Thoracic aorta (tissue), 2 donors: ENCODE measurements around the gene IFI35. TPM values are rescaled to one million over a fixed set of nuclear protein-coding genes. Genes with fewer than 3 reads are reported as not detected.
A peak's percentile ranks its signal among the peaks of the same experiment; 100 is the strongest.

Source experiments
- ATAC-seq: fragments of 150-250 bp; one replicate; pipeline ENCODE4 v1.8.0; 2017; ENCODE audit warnings: low read depth; ENCODE audit not compliant: insufficient number of reproducible peaks, low FRiP score
- DNase-seq: peaks from one replicate; pipeline ENCODE4 v3.0.0-alpha.2; 2020; ENCODE audit warnings: low spot score
- H3K27ac ChIP-seq, 2 donors: fragments of 200-600 bp; sonication (generic); 1 replicate in 1 of 2; 2 replicates in 1 of 2; pipeline ENCODE4 v1.5.1; 2016; ENCODE audit warnings: mild to moderate bottlenecking in 2 of 2, moderate library complexity in 2 of 2
- H3K27me3 ChIP-seq: fragments of 200-600 bp; sonication (generic); replicated peaks from 2 replicates; pipeline ENCODE4 v1.6.0; 2016; ENCODE audit warnings: mild to moderate bottlenecking; ENCODE audit not compliant: insufficient read depth
- H3K36me3 ChIP-seq: fragments of 200-600 bp; sonication (generic); one replicate; pipeline ENCODE4 v1.5.1; 2016
- H3K4me1 ChIP-seq, 2 donors: fragments of 200-600 bp; sonication (generic); 1 replicate in 1 of 2; 2 replicates in 1 of 2; pipeline versions ENCODE4 v1.5.1 to v1.6.0; 2016; ENCODE audit warnings: low read depth in 2 of 2, mild to moderate bottlenecking in 1 of 2; ENCODE audit not compliant: control insufficient read depth in 1 of 2
- H3K4me3 ChIP-seq: fragments of 200-600 bp; sonication (generic); 2 replicates; pipeline ENCODE4 v1.5.1; 2016; ENCODE audit warnings: mild to moderate bottlenecking
- H3K9me3 ChIP-seq: fragments of 200-600 bp; sonication (generic); 2 replicates; pipeline ENCODE4 v1.5.1; 2016
- total RNA-seq, 2 donors: library from RNA; depleted of rRNA; stranded (reverse); fragments of >200 nt; gene quantifications; one replicate each; pipeline versions ENCODE4 v1.1.0 to v1.2.3, GENCODE V29; 2016
- TF ChIP-seq, protein P1 (sequence below): fragments of 200-600 bp; sonication (generic); IDR thresholded peaks from one replicate; pipeline ENCODE4 v1.5.1; 2019; ENCODE audit warnings: antibody characterized with exemption

The IFI35 gene
- total RNA-seq, 2 donors from 2014 or later, result 34.4 to 34.8 TPM

DNA sequence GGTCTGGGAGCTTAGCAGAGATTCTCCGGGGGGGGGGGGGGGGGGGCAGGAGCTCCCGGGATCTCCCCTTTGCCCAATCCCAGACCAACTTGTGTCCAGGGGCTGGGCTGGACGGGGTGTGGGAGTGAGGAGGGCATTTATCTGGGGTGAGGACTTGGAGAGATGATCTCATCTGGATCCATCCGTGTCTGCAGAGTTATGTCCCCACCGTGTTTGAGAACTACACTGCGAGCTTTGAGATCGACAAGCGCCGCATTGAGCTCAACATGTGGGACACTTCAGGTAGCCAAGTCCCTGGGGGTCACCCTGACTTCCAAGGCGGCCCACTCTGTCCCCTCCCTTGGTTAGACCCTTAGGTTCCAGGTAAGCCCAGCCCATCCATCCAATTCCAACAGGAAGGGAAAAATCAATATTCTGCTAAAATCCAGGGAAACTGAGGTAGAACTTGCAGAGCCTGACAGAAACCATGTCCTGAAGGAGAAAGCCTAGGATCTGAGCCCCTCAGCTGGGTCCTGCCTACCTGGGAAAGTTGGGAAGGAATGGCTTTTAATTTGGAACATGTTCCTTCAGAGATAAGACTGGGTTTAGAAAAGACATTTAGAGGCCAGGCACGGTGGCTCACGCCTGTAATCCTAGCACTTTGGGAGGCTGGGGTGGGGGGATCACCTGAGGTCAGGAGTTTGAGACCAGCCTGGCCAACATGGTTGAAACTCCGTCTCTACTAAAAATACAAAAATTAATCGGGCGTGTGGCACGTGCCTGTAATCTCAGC is 19.4 kb downstream of the IFI35 start:
- H3K27me3 ChIP-seq, result no peaks in the 10 kb centered on the region
- DNase-seq (no peak), ATAC-seq (no peak)
- TF ChIP-seq, protein P1, sequence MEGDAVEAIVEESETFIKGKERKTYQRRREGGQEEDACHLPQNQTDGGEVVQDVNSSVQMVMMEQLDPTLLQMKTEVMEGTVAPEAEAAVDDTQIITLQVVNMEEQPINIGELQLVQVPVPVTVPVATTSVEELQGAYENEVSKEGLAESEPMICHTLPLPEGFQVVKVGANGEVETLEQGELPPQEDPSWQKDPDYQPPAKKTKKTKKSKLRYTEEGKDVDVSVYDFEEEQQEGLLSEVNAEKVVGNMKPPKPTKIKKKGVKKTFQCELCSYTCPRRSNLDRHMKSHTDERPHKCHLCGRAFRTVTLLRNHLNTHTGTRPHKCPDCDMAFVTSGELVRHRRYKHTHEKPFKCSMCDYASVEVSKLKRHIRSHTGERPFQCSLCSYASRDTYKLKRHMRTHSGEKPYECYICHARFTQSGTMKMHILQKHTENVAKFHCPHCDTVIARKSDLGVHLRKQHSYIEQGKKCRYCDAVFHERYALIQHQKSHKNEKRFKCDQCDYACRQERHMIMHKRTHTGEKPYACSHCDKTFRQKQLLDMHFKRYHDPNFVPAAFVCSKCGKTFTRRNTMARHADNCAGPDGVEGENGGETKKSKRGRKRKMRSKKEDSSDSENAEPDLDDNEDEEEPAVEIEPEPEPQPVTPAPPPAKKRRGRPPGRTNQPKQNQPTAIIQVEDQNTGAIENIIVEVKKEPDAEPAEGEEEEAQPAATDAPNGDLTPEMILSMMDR, result no peak
- no peak overlapping the region for H3K4me3 ChIP-seq
- peak overlapping the region; percentile 3 to 7 for H3K27ac ChIP-seq
- peaks cover under 1 to 10% of the 10 kb centered on the region in 2 donors for H3K4me1 ChIP-seq
- H3K9me3 ChIP-seq, result no peaks in the 10 kb centered on the region
- H3K36me3 ChIP-seq, result no peaks in the 10 kb centered on the region

DNA sequence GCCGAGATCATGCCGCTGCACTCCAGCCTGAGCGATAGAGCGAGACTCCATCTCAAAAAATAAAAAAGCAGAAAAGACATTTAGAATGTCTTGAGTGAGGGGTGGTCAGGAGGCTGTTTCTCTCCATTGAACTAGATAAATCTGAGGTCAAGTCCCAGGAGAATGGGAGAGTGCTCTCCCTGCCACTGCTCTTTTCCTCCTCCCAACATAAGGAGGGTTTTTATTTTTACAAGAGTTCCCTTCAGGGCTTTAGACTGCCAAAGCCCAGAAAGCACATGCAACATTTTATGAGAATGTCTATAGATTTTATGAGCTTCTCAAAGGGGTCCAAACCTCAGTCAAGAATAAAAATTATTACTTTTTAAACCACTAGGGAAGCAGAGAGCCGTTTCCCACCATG is 20.0 kb downstream of the IFI35 start:
- Histone ChIP-seq H3K27ac (peak overlapping the region in 1 of 2 donors; percentile 7), H3K4me1 (peaks cover 0 to 9% of the 10 kb centered on the region in 2 donors), H3K27me3 (no peaks in the 10 kb centered on the region), H3K36me3 (no peaks in the 10 kb centered on the region), H3K4me3 (no peak overlapping the region), H3K9me3 (no peaks in the 10 kb centered on the region)
- TF ChIP-seq, protein P1, result no peak
- no peak for ATAC-seq
- DNase-seq, result no peak

DNA sequence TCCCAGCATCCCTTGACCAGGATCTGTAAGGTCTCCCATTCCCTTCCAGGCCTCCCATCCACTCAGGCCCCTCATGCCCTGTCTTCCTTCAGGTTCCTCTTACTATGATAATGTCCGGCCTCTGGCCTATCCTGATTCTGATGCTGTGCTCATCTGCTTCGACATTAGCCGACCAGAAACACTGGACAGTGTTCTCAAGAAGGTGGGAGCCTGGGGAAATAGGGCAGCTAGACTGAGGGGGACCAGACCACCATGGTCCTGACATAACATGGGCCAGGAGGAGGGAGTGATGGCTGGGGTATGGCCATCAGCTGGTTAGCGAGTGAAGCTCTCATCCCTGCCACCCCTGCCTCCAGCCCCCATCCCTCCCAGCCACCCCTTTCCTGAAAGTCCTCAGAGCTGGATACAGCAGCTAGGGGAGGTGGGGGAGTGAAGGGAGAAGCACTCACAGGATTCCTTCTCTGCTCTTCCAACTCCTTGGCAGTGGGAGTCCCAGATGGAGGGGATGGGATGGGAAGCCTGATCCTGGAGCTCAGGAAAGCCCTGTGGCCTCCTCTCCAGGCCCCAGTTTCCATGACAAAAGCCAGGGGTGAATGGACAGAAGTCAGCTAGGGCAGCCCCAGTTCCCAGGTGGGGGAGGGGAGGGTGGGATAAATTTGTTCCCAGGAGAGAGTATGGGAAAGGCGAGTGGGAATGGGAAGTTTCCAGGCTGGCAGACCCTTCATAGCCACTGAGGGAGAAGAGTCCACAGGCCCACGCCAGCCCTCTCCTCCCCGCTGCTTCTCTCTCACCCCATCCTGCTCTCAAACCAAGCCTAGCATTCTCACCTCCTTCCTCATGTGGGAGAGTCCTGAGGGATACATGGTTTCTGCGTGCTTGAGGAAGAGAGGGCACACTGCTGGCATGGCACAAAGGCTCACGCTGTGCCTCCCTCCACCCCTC is 20.8 kb downstream of the IFI35 start:
- H3K4me3 ChIP-seq, result no peak overlapping the region
- no peaks in the 10 kb centered on the region for H3K36me3 ChIP-seq
- H3K27me3 ChIP-seq, result no peaks in the 10 kb centered on the region
- ATAC-seq, result no peak
- no peak overlapping the region for H3K27ac ChIP-seq
- peaks cover 0 to 9% of the 10 kb centered on the region in 2 donors for H3K4me1 ChIP-seq
- H3K9me3 ChIP-seq, result no peaks in the 10 kb centered on the region
- TF ChIP-seq, protein P1, result no peak
- DNase-seq, result no peak

DNA sequence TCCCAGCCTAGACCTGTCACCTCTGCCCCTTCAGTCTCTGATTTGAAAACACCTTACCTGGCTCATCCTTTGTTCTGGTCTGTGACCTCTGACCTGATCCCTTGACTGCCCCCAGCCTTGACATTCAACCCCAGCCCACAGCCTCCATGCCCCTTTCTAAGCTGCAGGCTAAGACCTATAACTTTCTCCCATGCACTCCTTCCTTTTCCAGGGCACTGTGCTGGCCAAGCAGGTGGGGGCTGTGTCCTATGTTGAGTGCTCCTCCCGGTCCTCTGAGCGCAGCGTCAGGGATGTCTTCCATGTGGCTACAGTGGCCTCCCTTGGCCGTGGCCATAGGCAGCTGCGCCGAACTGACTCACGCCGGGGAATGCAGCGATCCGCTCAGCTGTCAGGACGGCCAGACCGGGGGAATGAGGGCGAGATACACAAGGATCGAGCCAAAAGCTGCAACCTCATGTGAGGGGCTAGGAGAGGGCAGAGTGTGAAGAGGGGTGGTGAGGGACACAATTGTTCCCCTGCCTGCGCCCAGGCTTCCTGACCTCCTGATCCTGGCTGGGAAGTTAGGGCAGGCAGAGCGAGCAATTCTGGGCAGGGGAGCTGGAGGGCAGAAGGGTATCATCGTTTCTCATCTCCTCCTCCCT is 21.8 kb downstream of the IFI35 start:
- no peak for DNase-seq
- Histone ChIP-seq H3K36me3 (no peaks in the 10 kb centered on the region), H3K9me3 (no peaks in the 10 kb centered on the region), H3K4me3 (no peak overlapping the region), H3K27me3 (no peaks in the 10 kb centered on the region), H3K4me1 (peaks cover 0 to 4% of the 10 kb centered on the region in 2 donors), H3K27ac (no peak overlapping the region)
- ATAC-seq, result no peak
- TF ChIP-seq, protein P1, result no peak
